Measurements from ENCODE around the gene TEKTIP1.

The TEKTIP1 gene

GRCh38 chr19:3538965-3539755 is at the start of gene TEKTIP1:
Gene TEKTIP1, plus strand, starts transcription at chr19:3539174. Its CDS starts 4 bp downstream, at chr19:3539178.
- DNase-seq (ENCODE audit: low spot score): no peak

- DNase-seq (ENCODE audit: low spot score): peak; percentile 25
Measured at GRCh38 chr19:3491396-3492119, 47.4 kb upstream of the TEKTIP1 start.

DNA sequence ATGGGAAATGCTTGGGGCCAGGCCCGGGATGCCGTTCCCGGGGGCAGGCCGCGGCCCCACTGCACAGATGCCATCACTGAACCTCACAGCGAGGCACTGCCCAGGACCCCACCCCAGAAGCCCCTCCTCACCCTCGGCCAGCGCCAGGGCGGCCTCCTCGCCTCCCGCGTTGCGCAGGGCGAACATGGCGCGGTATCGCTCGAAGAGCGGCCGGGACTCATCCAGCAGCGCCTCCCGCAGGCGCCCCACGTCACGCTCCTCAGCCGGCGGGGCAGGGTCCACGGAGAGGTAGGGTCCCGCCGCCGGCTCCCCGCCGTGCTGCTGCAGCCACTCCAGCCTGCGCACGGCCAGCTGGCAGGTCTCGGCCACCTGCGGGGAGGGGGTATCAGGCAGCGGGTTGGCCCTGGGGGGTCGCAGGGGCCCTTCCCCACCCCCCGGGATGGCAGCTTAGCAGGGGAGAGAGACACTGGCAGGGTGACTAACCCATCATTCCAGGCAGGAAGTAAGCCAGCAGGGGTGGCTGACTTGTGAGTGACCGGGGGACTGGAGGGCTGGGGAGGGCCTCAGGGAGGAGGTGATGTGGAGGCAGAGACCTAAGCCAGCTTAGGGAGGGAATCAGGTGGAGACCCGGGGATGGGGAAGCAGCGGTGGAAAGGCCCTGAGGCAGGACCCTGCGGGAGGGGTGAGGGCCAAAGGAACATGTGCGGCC is 46.7 kb upstream of the TEKTIP1 start:
- DNase-seq (ENCODE audit: low spot score): peak; percentile 25

GRCh38 chr19:3492919-3493318 is 46.1 kb upstream of the TEKTIP1 start:
- no peak for DNase-seq (ENCODE audit: low spot score)

GRCh38 chr19:3493651-3494050 is 45.3 kb upstream of the TEKTIP1 start:
- peak; percentile 28 for DNase-seq (ENCODE audit: low spot score)

DNA sequence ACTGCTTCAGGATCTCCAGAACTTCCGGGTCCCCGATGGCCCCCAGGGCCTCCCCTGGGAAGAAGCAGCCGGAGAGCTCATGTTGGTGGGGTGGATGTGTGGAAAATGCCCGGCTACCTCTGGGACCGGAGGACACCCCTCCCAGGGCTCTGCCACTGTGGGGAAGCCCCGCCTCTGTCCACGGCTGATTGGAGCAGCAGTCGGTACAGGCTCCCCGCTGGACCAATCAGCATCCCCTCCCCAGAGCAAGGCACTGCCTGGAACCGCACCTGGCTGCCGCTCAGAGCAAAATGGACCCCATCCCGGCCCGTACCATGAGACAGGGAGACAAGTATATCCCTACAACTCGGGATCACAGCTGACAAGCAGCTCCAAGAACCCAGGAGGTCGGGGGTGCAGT is 44.9 kb upstream of the TEKTIP1 start:
- DNase-seq (ENCODE audit: low spot score): peak; percentile 76

GRCh38 chr19:3494559-3494958 is 44.4 kb upstream of the TEKTIP1 start:
- DNase-seq (ENCODE audit: low spot score): peak; percentile 25

GRCh38 chr19:3496392-3497273 is 42.3 kb upstream of the TEKTIP1 start:
- no peak for DNase-seq (ENCODE audit: low spot score)

DNA sequence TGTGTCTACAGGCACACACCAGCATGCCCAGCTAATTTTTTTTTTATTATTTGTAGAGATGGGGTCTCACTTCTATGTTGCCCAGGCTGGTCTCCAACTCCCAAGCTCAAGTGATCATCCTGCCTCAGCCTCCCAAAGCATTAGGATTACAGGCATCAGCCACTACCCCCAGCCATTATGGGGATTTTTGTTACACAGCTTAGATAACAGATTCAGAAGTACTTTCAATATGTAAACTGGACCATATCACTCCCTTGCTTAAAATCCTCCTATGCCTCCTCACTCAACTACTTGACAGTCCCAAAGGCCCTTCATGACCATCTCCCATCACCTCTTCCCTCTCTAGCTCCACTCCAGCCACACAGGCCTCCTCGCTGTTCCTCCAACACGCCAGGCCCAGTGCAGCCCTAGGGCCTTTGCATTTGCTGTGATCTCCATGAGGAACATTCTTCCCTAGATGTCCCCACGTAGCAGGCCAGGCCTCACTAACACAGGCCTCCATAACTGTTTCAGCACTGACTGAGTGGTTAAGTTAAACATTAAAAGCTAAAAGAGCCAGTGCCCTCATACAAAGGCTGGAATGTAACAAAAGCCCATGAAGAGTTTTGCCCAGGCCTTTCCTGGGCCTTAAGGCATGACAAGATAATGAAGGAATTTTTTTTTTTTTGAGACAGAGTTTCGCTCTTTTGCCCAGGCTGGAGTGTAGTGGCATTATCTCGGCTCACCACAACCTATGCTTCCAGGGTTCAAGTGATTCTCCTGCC is 41.0 kb upstream of the TEKTIP1 start:
- no peak for DNase-seq (ENCODE audit: low spot score)

GRCh38 chr19:3499738-3500428 is 39.1 kb upstream of the TEKTIP1 start:
- peak; percentile 41 for DNase-seq (ENCODE audit: low spot score)

- DNase-seq (ENCODE audit: low spot score): peak; percentile 97
Measured at GRCh38 chr19:3500429-3501101, 38.4 kb upstream of the TEKTIP1 start, which contains the start of gene DOHH. Gene DOHH, minus strand, starts transcription at chr19:3500674. Its CDS starts 3,860 bp downstream, at chr19:3496814.

- DNase-seq (ENCODE audit: low spot score): no peak
Measured at GRCh38 chr19:3501780-3502179, 37.2 kb upstream of the TEKTIP1 start.

GRCh38 chr19:3503036-3503572 is 35.9 kb upstream of the TEKTIP1 start:
- DNase-seq (ENCODE audit: low spot score): no peak

GRCh38 chr19:3504735-3505134 is 34.2 kb upstream of the TEKTIP1 start:
- DNase-seq (ENCODE audit: low spot score): no peak

- peak; percentile 100 for DNase-seq (ENCODE audit: low spot score)
Measured at GRCh38 chr19:3505598-3506383, 33.2 kb upstream of the TEKTIP1 start, which contains the start of gene FZR1. Gene FZR1, plus strand, starts transcription at chr19:3506311. Its CDS starts 16,679 bp downstream, at chr19:3522990.

DNA sequence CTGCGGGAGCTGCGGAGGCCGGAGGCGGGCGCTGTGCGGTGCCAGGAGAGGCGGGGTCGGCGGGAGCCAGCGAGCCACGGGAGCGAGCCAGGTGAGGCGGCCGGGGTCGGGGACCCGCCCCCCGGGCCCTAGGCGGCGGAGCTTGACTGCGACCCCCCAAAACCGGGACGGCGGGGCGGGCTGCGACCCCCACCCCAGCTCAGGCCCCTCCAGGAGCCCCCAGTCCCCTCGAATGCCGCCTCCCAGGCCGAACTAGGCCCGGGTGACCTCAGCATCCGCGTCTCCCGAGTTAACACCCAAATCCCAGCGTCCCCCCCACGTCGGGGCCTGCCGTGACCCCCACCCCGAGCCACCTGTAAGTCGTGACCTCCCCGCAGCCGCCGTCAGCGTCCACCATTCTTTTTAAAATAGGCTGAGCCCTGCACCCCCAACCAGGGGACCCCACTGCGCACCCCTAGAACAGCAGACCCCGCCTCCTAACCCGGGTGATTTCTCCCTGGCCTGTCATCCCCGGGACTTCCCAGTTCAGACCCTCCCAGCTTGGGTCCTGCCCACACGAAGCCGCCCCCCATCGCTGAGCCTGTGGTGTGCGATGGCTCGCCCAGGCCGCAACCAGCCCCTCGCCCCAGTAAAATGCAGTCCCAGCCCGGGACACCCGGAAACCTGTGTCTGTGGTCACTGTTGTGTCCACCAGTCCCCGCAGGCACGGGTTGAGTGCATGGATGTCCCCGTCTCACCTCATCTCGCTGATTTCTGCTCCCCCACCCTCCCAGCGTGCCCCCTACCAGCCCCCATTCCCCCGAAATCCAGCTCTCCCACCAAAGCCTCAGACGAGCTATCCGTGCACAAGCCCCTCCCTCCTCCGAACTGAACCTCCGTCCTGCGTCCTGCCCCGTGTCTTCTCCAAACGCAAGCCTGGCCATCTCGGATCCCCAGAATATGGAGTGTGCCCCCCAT is 32.3 kb upstream of the TEKTIP1 start:
- no peak for DNase-seq (ENCODE audit: low spot score)

Measured in D341Med (cell line).